IMR-90 (cell line): Measurements from ENCODE around the gene PLS1. TPM values are rescaled to one million over a fixed set of nuclear protein-coding genes. Genes with fewer than 3 reads are reported as not detected.
"Not testable (repeated sequence)": the region's sequence is repeated elsewhere in the genome, so short reads cannot be mapped to it uniquely, and the experiment has no call there.

Source experiments
- ATAC-seq: fragments of 200-7000 bp; cut with Tn5 transposase; 2 replicates; pipeline ENCODE4 v1.9.1; 2020; ENCODE audit warnings: low read depth, mild to moderate bottlenecking, moderate library complexity
- BruUV-seq: library from RNA; stranded (reverse); fragments of 400-500 nt; replicated peaks from 2 replicates; lab custom pipeline; 2021; lab: Mats Ljungman, UMichigan
- CTCF ChIA-PET: fragments of 300-600 bp; formaldehyde crosslinking; extraction: SDS; loops from one replicate; lab custom pipeline; 2021; ENCODE audit warnings: antibody characterized with exemption; lab: Yijun Ruan, JAX
- POLR2A ChIA-PET: fragments of 300-600 bp; sonication (Branson Sonifier 250); formaldehyde crosslinking; loops from one replicate; lab custom pipeline; 2022; ENCODE audit warnings: antibody characterized with exemption; ENCODE audit not compliant: unreplicated experiment; lab: Charles Lee
- DNase-seq: peaks from one replicate; pipeline ENCODE4 v3.0.0; 2013
- H2AFZ ChIP-seq: replicated peaks from 2 replicates; pipeline ENCODE3; 2013; ENCODE audit warnings: low read length, mild to moderate bottlenecking; ENCODE audit not compliant: poor library complexity
- H2AK5ac ChIP-seq: 2 replicates; pipeline ENCODE4 v1.6.1; 2013; ENCODE audit warnings: low read depth, low read length, inconsistent platforms
- H2AK9ac ChIP-seq: replicated peaks from 2 replicates; pipeline ENCODE3; 2013; ENCODE audit warnings: mild to moderate bottlenecking, low read depth, low read length, moderate library complexity; ENCODE audit not compliant: poor library complexity
- H2BK120ac ChIP-seq: 2 replicates; pipeline ENCODE4 v1.6.1; 2013; ENCODE audit warnings: low read depth, low read length, inconsistent platforms
- H2BK15ac ChIP-seq: 3 replicates; pipeline ENCODE4 v1.6.1; 2013; ENCODE audit warnings: low read depth, low read length, inconsistent platforms
- H2BK20ac ChIP-seq: 2 replicates; pipeline ENCODE4 v1.6.1; 2013; ENCODE audit warnings: low read depth, mild to moderate bottlenecking, inconsistent platforms, low read length, moderate library complexity
- H2BK5ac ChIP-seq: 2 replicates; pipeline ENCODE4 v1.6.1; 2013; ENCODE audit warnings: mild to moderate bottlenecking, low read depth, low read length, inconsistent platforms; ENCODE audit not compliant: poor library complexity, severe bottlenecking
- H3K14ac ChIP-seq: replicated peaks from 2 replicates; pipeline ENCODE4 v1.6.1; 2013; ENCODE audit warnings: low read depth, low read length, inconsistent platforms
- H3K18ac ChIP-seq: 2 replicates; pipeline ENCODE4 v1.6.1; 2013; ENCODE audit warnings: low read depth, low read length, control low read depth
- H3K23ac ChIP-seq: 2 replicates; pipeline ENCODE4 v1.6.1; 2013; ENCODE audit warnings: low read depth, low read length, inconsistent platforms
- H3K27ac ChIP-seq: 2 replicates; pipeline ENCODE4 v1.5.1; 2013; ENCODE audit warnings: mild to moderate bottlenecking, control low read depth, low read length; ENCODE audit not compliant: insufficient read depth
- H3K27me3 ChIP-seq: 2 replicates; pipeline ENCODE4 v1.6.1; 2013; ENCODE audit warnings: low read length; ENCODE audit not compliant: control insufficient read depth, insufficient read depth
- H3K36me3 ChIP-seq: 2 replicates; pipeline ENCODE4 v1.6.1; 2013; ENCODE audit warnings: low read length, mixed read lengths; ENCODE audit not compliant: control insufficient read depth, insufficient read depth
- H3K4ac ChIP-seq: 2 replicates; pipeline ENCODE4 v1.6.1; 2013; ENCODE audit warnings: low read depth, low read length, inconsistent platforms
- H3K4me1 ChIP-seq: 2 replicates; pipeline ENCODE4 v1.6.1; 2013; ENCODE audit warnings: low read length, mixed read lengths; ENCODE audit not compliant: control insufficient read depth, insufficient read depth
- H3K4me2 ChIP-seq: 2 replicates; pipeline ENCODE4 v1.6.1; 2013; ENCODE audit warnings: low read depth, mild to moderate bottlenecking, control low read depth, low read length, moderate library complexity
- H3K4me3 ChIP-seq: 2 replicates; pipeline ENCODE4 v1.5.1; 2013; ENCODE audit warnings: low read depth, mild to moderate bottlenecking, control low read depth, low read length, moderate library complexity; ENCODE audit not compliant: insufficient read depth
- H3K56ac ChIP-seq: 2 replicates; pipeline ENCODE4 v1.6.1; 2013; ENCODE audit warnings: low read length, inconsistent platforms; ENCODE audit not compliant: insufficient read depth; ENCODE audit errors: extremely low read depth
- H3K79me1 ChIP-seq, 2 experiments: 2 replicates each; pipeline ENCODE4 v1.6.1; 2013; ENCODE audit warnings: low read length in 2 of 2, inconsistent platforms in 1 of 2, low read depth in 1 of 2
- H3K9ac ChIP-seq: 2 replicates; pipeline ENCODE4 v1.6.1; 2013; ENCODE audit warnings: low read depth, low read length, control low read depth
- H3K9me1 ChIP-seq: 2 replicates; pipeline ENCODE4 v1.6.1; 2013; ENCODE audit warnings: low read length, inconsistent platforms; ENCODE audit not compliant: insufficient read depth
- H3K9me3 ChIP-seq: 2 replicates; pipeline ENCODE4 v1.6.1; 2013; ENCODE audit warnings: low read length; ENCODE audit not compliant: control insufficient read depth, insufficient read depth
- H4K20me1 ChIP-seq: 2 replicates; pipeline ENCODE4 v1.6.1; 2013; ENCODE audit warnings: low read length, inconsistent platforms; ENCODE audit not compliant: insufficient read depth
- H4K5ac ChIP-seq: 2 replicates; pipeline ENCODE4 v1.6.1; 2013; ENCODE audit warnings: mild to moderate bottlenecking, low read depth, low read length, control low read depth
- H4K8ac ChIP-seq, 2 experiments: 2 replicates each; pipeline ENCODE4 v1.6.1; 2013; ENCODE audit warnings: low read depth in 2 of 2, low read length in 2 of 2, control low read depth in 1 of 2, inconsistent platforms in 1 of 2
- H4K91ac ChIP-seq: 2 replicates; pipeline ENCODE4 v1.6.1; 2013; ENCODE audit warnings: low read depth, low read length, inconsistent platforms; ENCODE audit not compliant: insufficient read depth
- WGBS, 2 experiments: methylation state at CpG; one replicate each; pipeline versions ENCODE4 v1.1.5 to v1.1.7; 2013; ENCODE audit warnings: missing lambda C conversion rate in 2 of 2; ENCODE audit not compliant: insufficient read length in 1 of 2; ENCODE audit errors: extremely low coverage in 2 of 2; 5-methylcytosine and 5-hydroxymethylcytosine counted together
- dilution Hi-C: fragments of 300-500 bp; cut with HindIII; formaldehyde crosslinking; loops from one replicate; pipeline ENCODE4 v1.14.3; 2018; ENCODE audit warnings: low sequenced_read_pairs; ENCODE audit not compliant: unreplicated experiment
- in situ Hi-C: fragments of 300-500 bp; cut with MboI; formaldehyde crosslinking; loops from 3 replicates; pipeline ENCODE4 v1.14.3; 2019; ENCODE audit warnings: low sequenced_read_pairs, inconsistent platforms, mixed read lengths
- intact Hi-C: fragments of 100-400 bp; cut with micrococcal nuclease; formaldehyde crosslinking; loops from 2 replicates; pipeline ENCODE4 v1.10.0; 2022
- polyA plus RNA-seq, 3 experiments: library from polyadenylated mRNA; depleted of rRNA; stranded (reverse); fragments of >200 nt; gene quantifications; 2 replicates each; pipeline ENCODE4 v1.2.3, GENCODE V29; 2012; ENCODE audit warnings: low replicate concordance in 1 of 3
- total RNA-seq: library from RNA; depleted of rRNA; stranded (reverse); fragments of >200 nt; gene quantifications from 2 replicates; pipeline ENCODE4 v1.2.3, GENCODE V29; 2012

Gene PLS1
- total and polyA plus RNA-seq, 2 of the 4 experiments (the other 2 are of a cell fraction), result 0.29 to 0.90 TPM

GRCh38 chr3:142574223-142574622 is 22.0 kb upstream of the PLS1 start:
- H3K27ac ChIP-seq, H3K4me1 ChIP-seq, H3K4me3 ChIP-seq, H2BK20ac ChIP-seq, H3K9me3 ChIP-seq, DNase-seq, H2AFZ ChIP-seq, H3K9ac ChIP-seq, H3K9me1 ChIP-seq, H2BK5ac ChIP-seq, BruUV-seq, intact Hi-C loops, H4K8ac ChIP-seq, H2AK5ac ChIP-seq, H3K56ac ChIP-seq, CTCF ChIA-PET, H2AK9ac ChIP-seq, H2BK120ac ChIP-seq, dilution Hi-C loops, H3K4me2 ChIP-seq, H4K5ac ChIP-seq, H3K18ac ChIP-seq, POLR2A ChIA-PET, ATAC-seq, H3K23ac ChIP-seq, H3K36me3 ChIP-seq, H3K4ac ChIP-seq, H3K14ac ChIP-seq, in situ Hi-C loops, H4K91ac ChIP-seq, H3K27me3 ChIP-seq, H4K20me1 ChIP-seq, H2BK15ac ChIP-seq: not testable (repeated sequence)
- no CpG with 5 or more reads among the region's 3 CpGs for WGBS, 2 experiments
- H3K79me1 ChIP-seq, result peaks cover 24 to 33% of the 10 kb centered on the region in 2 experiments
